ENCODE results near the gene SPNS3. TPM values are rescaled to one million over a fixed set of nuclear protein-coding genes. Genes with fewer than 3 reads are reported as not detected.

SPNS3 gene, protein sequence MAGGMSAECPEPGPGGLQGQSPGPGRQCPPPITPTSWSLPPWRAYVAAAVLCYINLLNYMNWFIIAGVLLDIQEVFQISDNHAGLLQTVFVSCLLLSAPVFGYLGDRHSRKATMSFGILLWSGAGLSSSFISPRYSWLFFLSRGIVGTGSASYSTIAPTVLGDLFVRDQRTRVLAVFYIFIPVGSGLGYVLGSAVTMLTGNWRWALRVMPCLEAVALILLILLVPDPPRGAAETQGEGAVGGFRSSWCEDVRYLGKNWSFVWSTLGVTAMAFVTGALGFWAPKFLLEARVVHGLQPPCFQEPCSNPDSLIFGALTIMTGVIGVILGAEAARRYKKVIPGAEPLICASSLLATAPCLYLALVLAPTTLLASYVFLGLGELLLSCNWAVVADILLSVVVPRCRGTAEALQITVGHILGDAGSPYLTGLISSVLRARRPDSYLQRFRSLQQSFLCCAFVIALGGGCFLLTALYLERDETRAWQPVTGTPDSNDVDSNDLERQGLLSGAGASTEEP
- 0.03 to 0.17 TPM (median 0.06 TPM) in 4 of 5 replicates, not detected in the other for total RNA-seq (2022; extraction: Qiagen RNA extraction)

DNA sequence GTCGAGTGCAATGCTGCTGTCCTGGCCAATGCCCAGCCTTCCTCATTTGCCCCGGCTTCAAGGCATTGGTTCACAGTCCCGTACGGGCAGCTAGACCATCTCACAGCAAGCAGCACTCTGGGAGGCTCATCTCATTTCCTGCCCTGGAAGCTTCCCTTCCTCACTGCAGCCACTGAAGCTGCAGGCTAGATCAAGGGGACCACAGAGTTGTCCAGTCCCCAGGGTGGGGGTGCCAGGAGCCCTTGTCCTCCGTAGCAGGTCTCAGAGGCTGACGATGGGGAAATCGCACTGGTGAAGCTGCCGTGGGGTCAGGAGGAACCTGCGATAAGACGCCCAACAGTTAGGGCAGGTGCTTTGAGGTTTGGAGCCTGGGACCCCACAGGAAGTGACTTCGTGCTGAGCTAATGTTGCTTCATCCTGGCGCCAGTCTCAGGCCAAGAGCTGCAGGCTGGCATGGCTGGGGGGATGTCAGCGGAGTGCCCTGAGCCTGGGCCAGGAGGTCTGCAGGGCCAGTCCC lies at the start of gene SPNS3:
TSS of gene SPNS3 (plus strand) at position 426 of the 517 bp plus-strand sequence. CDS start at position 454, 28 bp downstream.

DNA sequence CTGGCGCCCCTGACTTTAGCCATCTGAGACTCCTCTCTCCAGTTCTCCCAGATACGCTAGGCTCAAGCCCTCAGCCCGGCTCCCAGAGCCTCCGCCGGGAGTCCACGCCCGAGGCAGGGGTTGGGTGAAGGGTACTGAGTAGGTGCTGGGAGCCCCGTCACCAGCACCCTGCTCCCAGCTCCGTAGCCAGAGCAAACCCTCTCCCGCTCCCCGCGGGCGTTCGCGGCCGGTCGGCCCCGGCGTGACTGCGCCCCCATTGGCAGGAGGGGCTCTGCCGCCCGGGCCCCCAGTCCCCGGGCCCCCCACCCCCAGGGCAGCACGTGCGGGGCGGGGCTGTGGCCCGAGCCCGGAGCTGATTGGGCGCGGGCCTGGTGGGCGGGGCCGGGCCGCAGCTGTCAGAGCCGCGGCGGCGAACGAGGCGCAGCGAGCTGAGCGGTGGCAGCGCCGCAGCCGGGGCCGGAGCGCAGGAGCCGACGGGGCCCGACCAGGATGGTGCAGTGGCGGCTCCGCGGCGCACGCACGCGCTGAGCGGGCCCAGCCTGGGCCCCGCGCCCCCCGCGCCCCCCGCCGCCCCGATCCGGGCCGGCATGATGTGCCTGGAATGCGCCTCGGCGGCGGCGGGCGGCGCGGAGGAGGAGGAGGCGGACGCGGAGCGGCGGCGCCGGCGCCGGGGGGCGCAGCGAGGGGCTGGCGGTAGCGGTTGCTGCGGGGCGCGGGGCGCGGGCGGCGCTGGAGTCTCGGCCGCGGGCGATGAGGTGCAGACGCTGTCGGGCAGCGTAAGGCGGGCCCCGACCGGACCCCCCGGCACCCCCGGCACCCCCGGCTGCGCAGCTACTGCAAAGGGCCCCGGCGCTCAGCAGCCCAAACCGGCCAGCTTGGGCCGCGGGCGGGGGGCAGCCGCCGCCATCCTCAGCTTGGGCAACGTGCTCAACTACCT lies 65.0 kb downstream of the SPNS3 start, which contains the start of gene SPNS2:
TSS of gene SPNS2 (plus strand) at position 421 of the 937 bp plus-strand sequence. CDS start at position 588, 167 bp downstream.

Other genes with a start within 250 kb of the SPNS3 start
- gene ANKFY1, start 170.0 kb upstream of the SPNS3 start, total RNA-seq (2022; extraction: Qiagen RNA extraction) = 27.7 to 32.7 TPM (median 29.5 TPM) in 5 replicates
- gene UBE2G1, start 67.3 kb upstream of the SPNS3 start, total RNA-seq (2022; extraction: Qiagen RNA extraction) = 76.3 to 84.6 TPM (median 81.2 TPM) in 5 replicates
- gene SPNS2, start 64.9 kb downstream of the SPNS3 start, total RNA-seq (2022; extraction: Qiagen RNA extraction) = 9.9 to 19.0 TPM (median 14.4 TPM) in 5 replicates
- gene MYBBP1A, start 121.4 kb downstream of the SPNS3 start, total RNA-seq (2022; extraction: Qiagen RNA extraction) = 85.4 to 104 TPM (median 96.0 TPM) in 5 replicates
- gene GGT6, start 126.6 kb downstream of the SPNS3 start, total RNA-seq (2022; extraction: Qiagen RNA extraction) = not detected in 5 replicates
- gene SMTNL2, start 150.6 kb downstream of the SPNS3 start, total RNA-seq (2022; extraction: Qiagen RNA extraction) = 0.17 to 0.74 TPM (median 0.51 TPM) in 5 replicates
- gene ALOX15, start 207.7 kb downstream of the SPNS3 start, total RNA-seq (2022; extraction: Qiagen RNA extraction) = 0.04 to 0.26 TPM (median 0.09 TPM) in 5 replicates

Measured in A549 treated with AZD2906 at 1 μM for 4 hours (cell line).